ENCODE measurements around the gene VAV3.

Gene VAV3

DNA sequence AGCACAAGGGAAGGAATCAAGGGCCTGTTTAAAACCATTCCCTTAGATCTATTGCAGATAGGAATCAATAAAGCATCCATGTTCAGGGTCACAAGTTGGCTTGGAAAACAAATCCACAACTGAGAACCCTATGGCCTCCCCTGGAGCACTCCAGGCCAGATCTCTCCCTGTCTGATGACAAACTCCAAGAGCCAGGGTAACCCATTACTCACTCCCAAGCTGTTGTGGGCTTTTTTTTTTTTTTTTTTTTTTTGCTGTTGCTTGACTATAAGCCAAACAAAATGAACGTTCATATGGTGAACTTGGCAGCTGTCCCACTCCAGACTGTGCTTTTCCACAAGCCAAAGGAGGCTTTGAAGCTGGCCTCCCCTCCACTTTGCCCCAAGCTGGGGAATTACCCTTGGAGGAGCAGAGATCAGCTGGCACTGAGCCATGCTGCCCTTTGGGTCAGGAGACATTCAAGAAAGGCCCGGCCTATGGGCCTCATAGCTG lies 35.7 kb upstream of the VAV3 start:
- H3K4me3 ChIP-seq (replicated peaks; ENCODE audit: insufficient read depth, low read length), result no peak overlapping the region
- no peak overlapping the region for H3K27ac ChIP-seq (replicated peaks)
- TF ChIP-seq POLR2AphosphoS5 (IDR thresholded peaks at IDR 0.05; ENCODE audit: low read depth) (no peak), SPI1 (IDR thresholded peaks at IDR 0.05; ENCODE audit: borderline replicate concordance, low read depth) (no peak), GABPA (IDR thresholded peaks at IDR 0.05; ENCODE audit: low read depth) (no peak)
- TF ChIP-seq, protein P1, sequence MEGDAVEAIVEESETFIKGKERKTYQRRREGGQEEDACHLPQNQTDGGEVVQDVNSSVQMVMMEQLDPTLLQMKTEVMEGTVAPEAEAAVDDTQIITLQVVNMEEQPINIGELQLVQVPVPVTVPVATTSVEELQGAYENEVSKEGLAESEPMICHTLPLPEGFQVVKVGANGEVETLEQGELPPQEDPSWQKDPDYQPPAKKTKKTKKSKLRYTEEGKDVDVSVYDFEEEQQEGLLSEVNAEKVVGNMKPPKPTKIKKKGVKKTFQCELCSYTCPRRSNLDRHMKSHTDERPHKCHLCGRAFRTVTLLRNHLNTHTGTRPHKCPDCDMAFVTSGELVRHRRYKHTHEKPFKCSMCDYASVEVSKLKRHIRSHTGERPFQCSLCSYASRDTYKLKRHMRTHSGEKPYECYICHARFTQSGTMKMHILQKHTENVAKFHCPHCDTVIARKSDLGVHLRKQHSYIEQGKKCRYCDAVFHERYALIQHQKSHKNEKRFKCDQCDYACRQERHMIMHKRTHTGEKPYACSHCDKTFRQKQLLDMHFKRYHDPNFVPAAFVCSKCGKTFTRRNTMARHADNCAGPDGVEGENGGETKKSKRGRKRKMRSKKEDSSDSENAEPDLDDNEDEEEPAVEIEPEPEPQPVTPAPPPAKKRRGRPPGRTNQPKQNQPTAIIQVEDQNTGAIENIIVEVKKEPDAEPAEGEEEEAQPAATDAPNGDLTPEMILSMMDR (IDR thresholded peaks at IDR 0.05; ENCODE audit: insufficient read depth, low read length), result no peak
- TF ChIP-seq, protein P2, sequence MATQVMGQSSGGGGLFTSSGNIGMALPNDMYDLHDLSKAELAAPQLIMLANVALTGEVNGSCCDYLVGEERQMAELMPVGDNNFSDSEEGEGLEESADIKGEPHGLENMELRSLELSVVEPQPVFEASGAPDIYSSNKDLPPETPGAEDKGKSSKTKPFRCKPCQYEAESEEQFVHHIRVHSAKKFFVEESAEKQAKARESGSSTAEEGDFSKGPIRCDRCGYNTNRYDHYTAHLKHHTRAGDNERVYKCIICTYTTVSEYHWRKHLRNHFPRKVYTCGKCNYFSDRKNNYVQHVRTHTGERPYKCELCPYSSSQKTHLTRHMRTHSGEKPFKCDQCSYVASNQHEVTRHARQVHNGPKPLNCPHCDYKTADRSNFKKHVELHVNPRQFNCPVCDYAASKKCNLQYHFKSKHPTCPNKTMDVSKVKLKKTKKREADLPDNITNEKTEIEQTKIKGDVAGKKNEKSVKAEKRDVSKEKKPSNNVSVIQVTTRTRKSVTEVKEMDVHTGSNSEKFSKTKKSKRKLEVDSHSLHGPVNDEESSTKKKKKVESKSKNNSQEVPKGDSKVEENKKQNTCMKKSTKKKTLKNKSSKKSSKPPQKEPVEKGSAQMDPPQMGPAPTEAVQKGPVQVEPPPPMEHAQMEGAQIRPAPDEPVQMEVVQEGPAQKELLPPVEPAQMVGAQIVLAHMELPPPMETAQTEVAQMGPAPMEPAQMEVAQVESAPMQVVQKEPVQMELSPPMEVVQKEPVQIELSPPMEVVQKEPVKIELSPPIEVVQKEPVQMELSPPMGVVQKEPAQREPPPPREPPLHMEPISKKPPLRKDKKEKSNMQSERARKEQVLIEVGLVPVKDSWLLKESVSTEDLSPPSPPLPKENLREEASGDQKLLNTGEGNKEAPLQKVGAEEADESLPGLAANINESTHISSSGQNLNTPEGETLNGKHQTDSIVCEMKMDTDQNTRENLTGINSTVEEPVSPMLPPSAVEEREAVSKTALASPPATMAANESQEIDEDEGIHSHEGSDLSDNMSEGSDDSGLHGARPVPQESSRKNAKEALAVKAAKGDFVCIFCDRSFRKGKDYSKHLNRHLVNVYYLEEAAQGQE (IDR thresholded peaks at IDR 0.05; ENCODE audit: insufficient replicate concordance, low read depth), result no peak
- no peak for DNase-seq (ENCODE audit: low read depth in 1 of 2, low spot score in 1 of 2)
- no peaks in the 10 kb centered on the region for H3K27me3 ChIP-seq (ENCODE audit: insufficient read depth, poor library complexity, severe bottlenecking)

DNA sequence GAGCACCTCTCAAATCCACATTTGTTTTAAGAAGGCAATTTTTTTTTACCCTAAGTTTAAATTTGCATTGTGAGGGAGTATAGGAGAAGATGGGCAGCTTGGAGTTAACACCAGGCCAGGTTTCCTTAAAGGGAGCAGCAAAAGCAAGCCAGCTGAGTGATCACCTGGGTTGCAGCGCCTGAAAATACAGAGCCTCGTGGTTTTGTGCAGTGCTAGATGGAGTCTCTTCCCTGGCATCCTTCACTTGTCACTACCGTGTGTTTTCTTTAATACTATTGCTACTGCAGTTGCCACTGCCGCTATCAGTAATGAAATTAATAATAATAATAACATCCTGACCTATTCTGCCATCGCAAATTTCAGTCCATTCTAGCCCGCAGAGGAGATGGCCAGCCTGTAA lies 35.2 kb upstream of the VAV3 start:
- Histone ChIP-seq H3K4me3 (replicated peaks; ENCODE audit: insufficient read depth, low read length) (no peak overlapping the region), H3K27me3 (ENCODE audit: insufficient read depth, poor library complexity, severe bottlenecking) (no peaks in the 10 kb centered on the region), H3K27ac (replicated peaks) (no peak overlapping the region)
- TF ChIP-seq, protein P2 (IDR thresholded peaks at IDR 0.05; ENCODE audit: insufficient replicate concordance, low read depth), result no peak
- TF ChIP-seq GABPA (IDR thresholded peaks at IDR 0.05; ENCODE audit: low read depth) (no peak), SPI1 (IDR thresholded peaks at IDR 0.05; ENCODE audit: borderline replicate concordance, low read depth) (no peak), POLR2AphosphoS5 (IDR thresholded peaks at IDR 0.05; ENCODE audit: low read depth) (no peak)
- TF ChIP-seq, protein P1 (IDR thresholded peaks at IDR 0.05; ENCODE audit: insufficient read depth, low read length), result no peak
- no peak for DNase-seq (ENCODE audit: low read depth in 1 of 2, low spot score in 1 of 2)

DNA sequence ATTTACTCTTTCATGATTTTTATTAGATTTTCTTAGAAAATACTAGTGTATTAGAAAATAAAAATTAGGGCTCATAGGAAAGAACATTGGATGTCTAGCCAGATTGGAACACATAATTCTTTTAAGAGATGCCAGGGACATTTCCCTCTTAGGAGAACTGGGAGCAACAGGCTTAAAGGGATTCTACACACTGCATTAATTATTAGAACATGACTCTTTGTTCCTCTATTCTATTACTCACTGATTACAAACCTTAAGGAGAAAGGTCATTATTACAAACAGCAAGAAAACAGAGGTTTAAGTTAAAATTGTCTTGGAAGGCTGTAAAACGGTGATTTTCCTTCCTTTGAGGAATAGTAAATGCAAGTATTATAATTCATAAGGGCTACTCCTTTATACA lies 32.9 kb upstream of the VAV3 start:
- H3K27me3 ChIP-seq (ENCODE audit: insufficient read depth, poor library complexity, severe bottlenecking), result no peaks in the 10 kb centered on the region
- no peak for TF ChIP-seq POLR2AphosphoS5 (IDR thresholded peaks at IDR 0.05; ENCODE audit: low read depth)
- TF ChIP-seq SPI1 (IDR thresholded peaks at IDR 0.05; ENCODE audit: borderline replicate concordance, low read depth), result no peak
- TF ChIP-seq, protein P2 (IDR thresholded peaks at IDR 0.05; ENCODE audit: insufficient replicate concordance, low read depth), result no peak
- TF ChIP-seq GABPA (IDR thresholded peaks at IDR 0.05; ENCODE audit: low read depth), result no peak
- TF ChIP-seq, protein P1 (IDR thresholded peaks at IDR 0.05; ENCODE audit: insufficient read depth, low read length), result no peak
- no peak overlapping the region for H3K4me3 ChIP-seq (replicated peaks; ENCODE audit: insufficient read depth, low read length)
- DNase-seq (ENCODE audit: low read depth in 1 of 2, low spot score in 1 of 2), result no peak
- H3K27ac ChIP-seq (replicated peaks), result no peak overlapping the region
